ENCODE results near the gene ADM.

ADM gene

DNA sequence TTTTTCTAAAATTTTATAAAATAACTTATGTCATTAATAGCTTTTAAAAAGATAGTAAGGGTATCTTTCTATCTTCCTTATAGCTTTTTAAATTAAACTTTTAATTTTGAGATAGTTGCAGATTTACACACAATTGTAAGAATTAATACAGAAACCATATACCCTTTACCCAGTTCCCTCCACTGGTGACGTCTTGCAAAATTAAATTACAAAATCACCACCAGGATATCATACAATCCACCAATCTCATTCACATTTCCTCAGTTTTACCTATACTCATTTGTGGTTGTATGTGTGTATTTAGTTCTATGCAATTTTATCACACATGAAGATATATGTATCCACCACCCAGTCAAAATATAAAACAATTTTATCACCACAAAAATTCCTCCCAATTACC, 20.9 kb upstream of the ADM start:
- Mint-ChIP-seq H3K4me3 (no peak overlapping the region), H3K27me3 (ENCODE audit: low read depth) (peaks cover 14% of the 10 kb centered on the region), H3K36me3 (ENCODE audit: low read depth) (no peaks in the 10 kb centered on the region), H3K9me3 (no peaks in the 10 kb centered on the region), H3K27ac (no peak overlapping the region), H3K4me1 (ENCODE audit: low read depth) (peaks cover 7% of the 10 kb centered on the region)

- H3K4me3 Mint-ChIP-seq = no peak overlapping the region
Measured at GRCh38 chr11:10285148-10285802, 19.6 kb upstream of the ADM start.

DNA sequence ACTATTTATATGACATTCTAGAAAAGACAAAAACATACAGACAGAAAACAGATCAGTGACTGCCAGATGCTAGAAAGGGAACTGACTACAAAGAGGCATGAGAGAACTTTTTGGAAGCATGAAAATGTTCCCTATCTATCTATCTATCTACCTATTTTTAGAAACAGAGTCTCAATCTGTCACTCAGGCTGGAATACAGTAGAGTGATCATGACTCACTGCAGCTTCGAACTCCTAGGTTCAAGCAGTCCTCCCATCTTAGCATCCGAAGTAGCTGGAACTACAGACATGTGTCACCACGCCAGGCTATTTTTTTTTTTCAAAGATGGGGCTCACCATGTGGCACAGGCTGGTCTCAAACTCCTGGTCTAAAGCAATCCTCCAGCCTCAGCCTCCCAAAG, 17.7 kb upstream of the ADM start:
- no peak overlapping the region for H3K27ac Mint-ChIP-seq
- peaks cover 14% of the 10 kb centered on the region for H3K4me1 Mint-ChIP-seq (ENCODE audit: low read depth)
- no peak overlapping the region for H3K4me3 Mint-ChIP-seq
- no peaks in the 10 kb centered on the region for H3K36me3 Mint-ChIP-seq (ENCODE audit: low read depth)
- H3K9me3 Mint-ChIP-seq = no peaks in the 10 kb centered on the region
- peaks cover 26% of the 10 kb centered on the region for H3K27me3 Mint-ChIP-seq (ENCODE audit: low read depth)

More at GRCh38 chr11:10285148-10285802, 19.6 kb upstream of the ADM start:
- Mint-ChIP-seq H3K27ac (no peak overlapping the region), H3K27me3 (ENCODE audit: low read depth) (peaks cover 17% of the 10 kb centered on the region), H3K9me3 (no peaks in the 10 kb centered on the region), H3K36me3 (ENCODE audit: low read depth) (no peaks in the 10 kb centered on the region), H3K4me1 (ENCODE audit: low read depth) (peaks cover 7% of the 10 kb centered on the region)

DNA sequence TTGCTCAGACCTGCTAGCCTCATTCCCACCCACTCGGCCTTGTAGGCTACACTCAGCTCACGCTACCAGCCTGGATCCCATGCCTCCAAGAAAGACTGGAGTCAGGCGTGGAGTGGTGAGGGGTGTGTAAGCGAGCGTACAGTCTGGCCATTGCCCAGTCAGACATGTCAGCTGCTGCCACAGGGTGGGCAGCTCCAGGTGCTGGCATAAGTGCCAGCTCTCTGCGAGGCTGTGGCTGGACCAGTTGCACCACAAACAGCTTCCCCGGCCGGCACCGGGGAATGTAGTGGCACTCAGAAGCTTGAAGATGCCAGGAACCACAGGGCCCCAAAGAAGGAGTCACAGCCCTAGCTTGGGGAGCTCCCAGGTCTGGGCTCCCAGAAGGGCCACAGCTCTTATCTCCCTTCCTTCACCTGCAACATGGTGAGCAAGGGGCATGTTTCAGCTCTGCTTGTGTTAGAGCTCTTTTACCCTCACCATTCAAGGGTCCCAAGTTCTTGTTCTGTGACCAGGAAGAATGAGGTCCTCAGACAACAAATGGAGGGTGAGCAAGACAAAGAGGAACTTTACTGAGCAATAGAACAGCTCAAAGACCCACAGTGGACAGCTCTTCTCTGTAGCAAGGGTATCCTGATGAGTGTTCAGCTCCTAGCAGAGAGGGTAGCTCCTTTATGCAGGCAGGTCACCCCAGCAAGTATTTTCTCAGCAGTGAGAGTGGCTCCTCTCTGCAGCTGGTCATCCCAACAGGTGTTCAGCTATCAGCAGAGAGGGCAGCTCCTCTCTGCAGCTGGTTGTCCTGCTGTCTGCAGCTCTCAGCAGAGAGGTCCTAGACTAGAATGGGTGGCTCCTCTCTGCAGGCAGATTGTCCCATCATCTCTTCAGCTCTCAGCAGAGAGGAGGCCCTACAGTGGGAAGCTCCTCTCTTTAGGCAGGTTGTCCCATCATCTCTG, 16.8 kb upstream of the ADM start:
- no peaks in the 10 kb centered on the region for H3K9me3 Mint-ChIP-seq
- no peak overlapping the region for H3K4me3 Mint-ChIP-seq
- H3K4me1 Mint-ChIP-seq (ENCODE audit: low read depth) = peaks cover 15% of the 10 kb centered on the region
- H3K27ac Mint-ChIP-seq = no peak overlapping the region
- H3K27me3 Mint-ChIP-seq (ENCODE audit: low read depth) = peaks cover 36% of the 10 kb centered on the region
- no peaks in the 10 kb centered on the region for H3K36me3 Mint-ChIP-seq (ENCODE audit: low read depth)

DNA sequence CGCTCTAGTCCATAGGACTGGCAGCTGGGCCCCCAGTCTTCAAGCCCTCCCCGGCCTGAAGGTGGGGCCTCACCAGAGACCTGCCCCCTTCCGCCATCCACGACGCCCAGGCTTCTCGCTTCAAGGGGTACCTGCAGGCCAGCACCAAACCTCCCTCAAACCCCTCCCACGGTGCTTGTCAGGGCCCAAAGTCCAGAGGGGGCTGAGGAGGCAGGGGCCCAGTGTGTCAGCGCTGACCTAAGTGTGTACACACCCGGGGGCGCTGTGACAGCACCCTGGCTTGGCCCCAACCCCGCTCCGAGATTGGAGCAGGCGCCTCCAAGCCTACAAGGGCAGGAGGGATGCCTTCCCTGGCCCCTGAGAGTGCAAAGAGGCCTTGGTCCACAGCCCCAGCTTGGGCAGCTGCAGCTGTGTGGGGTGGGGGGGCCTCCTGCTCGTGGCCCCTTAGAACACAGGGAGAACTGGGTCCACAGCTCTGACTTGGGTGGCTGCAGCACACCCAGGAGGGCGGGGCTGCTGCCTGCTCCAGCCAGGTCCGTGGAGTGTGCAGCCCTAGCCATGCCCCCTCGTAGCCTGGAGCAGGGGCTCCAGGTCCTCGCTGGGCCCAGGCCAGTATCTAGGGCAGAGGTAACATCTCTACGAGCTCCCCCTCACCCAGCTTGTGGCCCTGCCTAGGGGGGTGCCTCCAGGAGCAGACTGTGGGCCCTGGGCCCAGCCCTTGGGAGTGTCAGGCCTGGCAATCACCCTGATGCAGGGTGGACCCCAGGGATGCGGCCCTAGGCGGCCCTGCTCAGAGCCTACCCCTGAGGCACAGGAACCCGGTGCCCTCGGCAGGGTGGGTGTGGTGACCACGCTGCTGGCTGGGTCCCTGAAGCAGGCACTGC, 15.8 kb upstream of the ADM start:
- H3K4me3 Mint-ChIP-seq = no peak overlapping the region
- H3K9me3 Mint-ChIP-seq = no peaks in the 10 kb centered on the region
- H3K27me3 Mint-ChIP-seq (ENCODE audit: low read depth) = peaks cover 36% of the 10 kb centered on the region
- peaks cover 17% of the 10 kb centered on the region for H3K4me1 Mint-ChIP-seq (ENCODE audit: low read depth)
- H3K36me3 Mint-ChIP-seq (ENCODE audit: low read depth) = no peaks in the 10 kb centered on the region
- no peak overlapping the region for H3K27ac Mint-ChIP-seq

- no peak overlapping the region for H3K4me3 Mint-ChIP-seq
- H3K4me1 Mint-ChIP-seq (ENCODE audit: low read depth) = peaks cover 18% of the 10 kb centered on the region
- no peaks in the 10 kb centered on the region for H3K9me3 Mint-ChIP-seq
- H3K27ac Mint-ChIP-seq = no peak overlapping the region
- H3K27me3 Mint-ChIP-seq (ENCODE audit: low read depth) = peaks cover 35% of the 10 kb centered on the region
- H3K36me3 Mint-ChIP-seq (ENCODE audit: low read depth) = peaks cover 1% of the 10 kb centered on the region
Measured at GRCh38 chr11:10289765-10290380, 15.0 kb upstream of the ADM start.

- Mint-ChIP-seq H3K27ac (no peak overlapping the region), H3K4me3 (peak overlapping the region; percentile 26), H3K27me3 (ENCODE audit: low read depth) (peaks cover 51% of the 10 kb centered on the region), H3K9me3 (no peaks in the 10 kb centered on the region), H3K36me3 (ENCODE audit: low read depth) (peaks cover 3% of the 10 kb centered on the region), H3K4me1 (ENCODE audit: low read depth) (peaks cover 25% of the 10 kb centered on the region)
Measured at GRCh38 chr11:10291801-10292638, 12.9 kb upstream of the ADM start.

- peaks cover 3% of the 10 kb centered on the region for H3K36me3 Mint-ChIP-seq (ENCODE audit: low read depth)
- peak within 1 kb of the TSS; percentile 41 for H3K27ac Mint-ChIP-seq
- H3K9me3 Mint-ChIP-seq = no peaks in the 10 kb centered on the region
- peak within 1 kb of the TSS; percentile 79 for H3K4me3 Mint-ChIP-seq
- peaks cover 33% of the 10 kb centered on the region for H3K4me1 Mint-ChIP-seq (ENCODE audit: low read depth)
- peaks cover 61% of the 10 kb centered on the region for H3K27me3 Mint-ChIP-seq (ENCODE audit: low read depth)
Measured at GRCh38 chr11:10293423-10294289, 11.2 kb upstream of the ADM start, which contains the start of gene SBF2. Gene SBF2 (minus strand): TSS chr11:10294219. CDS start chr11:10294069, 150 bp downstream.

DNA sequence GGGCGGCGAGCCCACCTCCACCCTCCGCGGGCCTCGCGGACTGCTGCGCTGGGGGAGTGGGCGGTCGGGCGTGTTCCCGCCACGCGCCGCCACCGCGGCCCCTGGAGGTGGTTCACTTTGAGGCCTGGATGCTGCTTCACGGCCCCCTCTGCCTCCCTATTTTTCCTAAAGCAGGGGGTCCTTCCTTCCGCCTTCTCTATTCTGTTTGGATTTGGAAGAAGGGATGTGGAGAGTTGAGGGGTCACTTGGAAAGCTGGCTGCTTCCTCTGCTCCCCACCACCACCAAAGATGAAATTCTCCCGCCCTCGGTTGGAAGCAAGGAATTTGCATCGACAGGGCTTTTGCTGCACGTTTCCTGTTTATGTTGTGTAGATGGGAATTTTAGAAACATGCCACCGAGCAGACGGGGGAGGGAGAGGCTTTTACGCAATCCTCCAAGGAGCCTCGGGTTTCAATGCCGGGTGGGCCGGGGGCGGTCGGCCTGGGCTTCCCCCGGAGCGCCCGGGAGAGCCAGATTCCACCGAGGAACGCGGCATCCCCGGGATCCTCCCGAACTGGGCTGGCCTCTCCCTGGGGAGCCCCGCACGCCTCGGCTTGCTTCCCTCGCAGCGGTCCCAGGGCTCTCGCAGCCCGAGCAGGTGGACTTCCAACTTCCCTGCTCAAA, 10.5 kb upstream of the ADM start:
- Mint-ChIP-seq H3K4me3 (peak overlapping the region; percentile 79), H3K36me3 (ENCODE audit: low read depth) (peaks cover 3% of the 10 kb centered on the region), H3K4me1 (ENCODE audit: low read depth) (peaks cover 36% of the 10 kb centered on the region), H3K27ac (no peak overlapping the region), H3K9me3 (no peaks in the 10 kb centered on the region), H3K27me3 (ENCODE audit: low read depth) (peaks cover 65% of the 10 kb centered on the region)

DNA sequence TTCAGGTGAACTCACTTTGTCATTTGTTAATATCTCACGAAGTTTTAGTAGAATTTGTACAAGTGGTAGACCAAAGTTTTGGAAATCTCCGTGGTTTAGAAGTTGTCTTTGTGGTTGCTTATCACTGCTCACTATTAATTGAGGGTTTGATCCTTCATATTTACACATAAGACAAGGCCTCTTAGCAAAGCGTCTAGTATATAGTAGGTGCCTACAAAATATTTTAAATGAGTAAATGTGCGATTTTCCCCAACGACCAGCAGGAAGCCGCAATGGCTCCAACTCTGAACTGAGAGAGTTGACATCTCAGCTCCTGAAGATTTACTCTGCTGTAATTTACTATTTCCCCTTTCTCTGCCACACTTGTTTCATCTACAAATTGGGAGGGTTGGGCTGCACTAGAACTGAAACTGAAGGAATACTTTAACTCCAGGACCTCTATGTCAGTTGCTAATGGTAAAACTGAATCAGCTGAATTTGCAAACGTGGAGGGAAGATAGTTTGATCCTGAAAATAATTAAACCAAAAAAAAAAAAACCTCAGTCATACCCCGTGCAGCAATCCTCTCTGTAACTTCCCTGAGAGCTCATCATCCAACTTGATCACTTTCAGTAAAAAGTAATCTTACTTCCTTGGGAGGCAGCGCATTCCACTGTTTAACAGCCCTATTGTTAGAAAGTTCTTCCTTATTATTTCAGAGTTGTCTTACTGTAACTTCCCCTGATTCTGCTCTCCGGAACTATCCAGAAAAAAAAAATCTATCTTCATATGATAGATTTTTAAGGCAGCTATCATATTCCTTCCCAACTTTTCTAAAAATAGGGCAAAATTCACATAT, 9.6 kb upstream of the ADM start:
- H3K27ac Mint-ChIP-seq = peak overlapping the region; percentile 41
- peak overlapping the region; percentile 79 for H3K4me3 Mint-ChIP-seq
- H3K9me3 Mint-ChIP-seq = no peaks in the 10 kb centered on the region
- H3K27me3 Mint-ChIP-seq (ENCODE audit: low read depth) = peaks cover 69% of the 10 kb centered on the region
- peaks cover 3% of the 10 kb centered on the region for H3K36me3 Mint-ChIP-seq (ENCODE audit: low read depth)
- peaks cover 38% of the 10 kb centered on the region for H3K4me1 Mint-ChIP-seq (ENCODE audit: low read depth)

- Mint-ChIP-seq H3K4me1 (ENCODE audit: low read depth) (peaks cover 39% of the 10 kb centered on the region), H3K27me3 (ENCODE audit: low read depth) (peaks cover 70% of the 10 kb centered on the region), H3K36me3 (ENCODE audit: low read depth) (peaks cover 5% of the 10 kb centered on the region), H3K27ac (no peak overlapping the region), H3K9me3 (no peaks in the 10 kb centered on the region), H3K4me3 (no peak overlapping the region)
Measured at GRCh38 chr11:10298342-10298741, 6.5 kb upstream of the ADM start.
